Hepatocyte (in vitro differentiated cells): ENCODE data around the gene SF3B3. TPM values are rescaled to one million over a fixed set of nuclear protein-coding genes. Genes with fewer than 3 reads are reported as not detected.

Source experiments
- DNase-seq: peaks from one replicate; pipeline ENCODE4 v3.0.0-alpha.2; 2016; ENCODE audit warnings: low spot score
- H2AFZ ChIP-seq: fragments of 200-600 bp; sonication (generic); 2 replicates; pipeline ENCODE4 v1.6.0; 2016; ENCODE audit warnings: antibody characterized with exemption, mild to moderate bottlenecking
- H3K27ac ChIP-seq: fragments of 200-600 bp; sonication (generic); 2 replicates; pipeline ENCODE4 v1.5.1; 2016; ENCODE audit warnings: mild to moderate bottlenecking
- H3K27me3 ChIP-seq: fragments of 200-600 bp; sonication (generic); 2 replicates; pipeline ENCODE4 v1.6.1; 2016
- H3K36me3 ChIP-seq: fragments of 200-600 bp; sonication (generic); replicated peaks from 2 replicates; pipeline ENCODE4 v1.5.1; 2016; ENCODE audit warnings: low read depth; ENCODE audit not compliant: insufficient read depth
- H3K4me1 ChIP-seq: fragments of 200-600 bp; sonication (generic); 2 replicates; pipeline ENCODE4 v1.5.1; 2016; ENCODE audit warnings: mild to moderate bottlenecking, moderate library complexity; ENCODE audit not compliant: insufficient read depth
- H3K4me2 ChIP-seq: fragments of 200-600 bp; sonication (generic); 2 replicates; pipeline ENCODE4 v1.6.0; 2016
- H3K4me3 ChIP-seq: fragments of 200-600 bp; sonication (generic); 2 replicates; pipeline ENCODE4 v1.5.1; 2016; ENCODE audit warnings: mild to moderate bottlenecking
- H3K79me2 ChIP-seq: fragments of 200-600 bp; sonication (generic); 2 replicates; pipeline ENCODE4 v1.6.0; 2017; ENCODE audit warnings: mild to moderate bottlenecking
- H3K9me2 ChIP-seq: fragments of 200-600 bp; sonication (generic); replicated peaks from 2 replicates; pipeline ENCODE4 v1.6.0; 2017; ENCODE audit warnings: mild to moderate bottlenecking; ENCODE audit not compliant: insufficient read depth
- H3K9me3 ChIP-seq: fragments of 200-600 bp; sonication (generic); 2 replicates; pipeline ENCODE4 v1.5.1; 2016; ENCODE audit warnings: low read depth, mild to moderate bottlenecking
- H4K20me1 ChIP-seq: fragments of 200-600 bp; sonication (generic); 2 replicates; pipeline ENCODE4 v1.6.0; 2016; ENCODE audit warnings: mild to moderate bottlenecking; ENCODE audit not compliant: insufficient read depth, poor library complexity, severe bottlenecking
- EZH2 ChIP-seq: fragments of 200-600 bp; sonication (generic); IDR thresholded peaks from 2 replicates; pipeline ENCODE4 v1.6.1; 2016; ENCODE audit warnings: antibody characterized with exemption, mild to moderate bottlenecking, borderline replicate concordance
- EZH2phosphoT487 ChIP-seq: fragments of 200-600 bp; sonication (generic); IDR thresholded peaks from one replicate; pipeline ENCODE4 v1.6.1; 2018; ENCODE audit warnings: antibody characterized with exemption, mild to moderate bottlenecking, low read depth, moderate library complexity; ENCODE audit not compliant: unreplicated experiment, severe bottlenecking
- WGBS: methylation state at CpG from one replicate; pipeline ENCODE4 v1.1.6; 2016; ENCODE audit warnings: low lambda C conversion rate; ENCODE audit errors: missing lambda C conversion rate; 5-methylcytosine and 5-hydroxymethylcytosine counted together
- polyA plus RNA-seq: library from polyadenylated mRNA; unstranded; fragments of >200 nt; fragmentation: Nextera tagmentation; extraction: Ambion mirVana; gene quantifications from 2 replicates; pipeline ENCODE4 v1.2.1, GENCODE V29; 2016
- total RNA-seq: library from RNA; depleted of rRNA; stranded (reverse); fragments of >200 nt; gene quantifications from 2 replicates; pipeline ENCODE4 v1.2.3, GENCODE V29; 2014
- TF ChIP-seq, protein P1 (sequence below): fragments of 200-600 bp; sonication (generic); IDR thresholded peaks from 2 replicates; pipeline ENCODE4 v1.5.1; 2016; ENCODE audit warnings: antibody characterized with exemption, mild to moderate bottlenecking; ENCODE audit not compliant: poor library complexity

Gene SF3B3
- total and polyA plus RNA-seq, 2 experiments from 2014 or later, result 147 to 171 TPM

DNA sequence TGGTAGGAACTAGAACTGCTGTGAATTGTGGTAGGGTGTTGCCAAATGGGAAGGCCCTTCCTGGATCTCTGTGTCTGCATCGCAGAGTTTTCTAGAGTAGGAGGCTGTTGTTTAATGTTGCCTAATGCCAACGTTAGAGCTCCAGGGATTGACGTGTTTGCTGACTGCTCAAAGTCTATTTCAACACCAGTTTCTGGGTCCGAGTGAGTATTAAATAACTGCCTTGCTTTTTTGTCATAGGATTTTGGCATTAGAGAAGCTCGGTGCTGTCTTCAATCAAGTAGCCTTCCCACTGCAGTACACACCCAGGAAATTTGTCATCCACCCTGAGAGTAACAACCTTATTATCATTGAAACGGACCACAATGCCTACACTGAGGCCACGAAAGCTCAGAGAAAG lies 40.0 kb downstream of the SF3B3 start:
- no peak overlapping the region for H3K4me3 ChIP-seq
- no peaks in the 10 kb centered on the region for H3K36me3 ChIP-seq
- no peaks in the 10 kb centered on the region for H4K20me1 ChIP-seq
- DNase-seq, result no peak
- no peak for TF ChIP-seq EZH2
- TF ChIP-seq, protein P1, sequence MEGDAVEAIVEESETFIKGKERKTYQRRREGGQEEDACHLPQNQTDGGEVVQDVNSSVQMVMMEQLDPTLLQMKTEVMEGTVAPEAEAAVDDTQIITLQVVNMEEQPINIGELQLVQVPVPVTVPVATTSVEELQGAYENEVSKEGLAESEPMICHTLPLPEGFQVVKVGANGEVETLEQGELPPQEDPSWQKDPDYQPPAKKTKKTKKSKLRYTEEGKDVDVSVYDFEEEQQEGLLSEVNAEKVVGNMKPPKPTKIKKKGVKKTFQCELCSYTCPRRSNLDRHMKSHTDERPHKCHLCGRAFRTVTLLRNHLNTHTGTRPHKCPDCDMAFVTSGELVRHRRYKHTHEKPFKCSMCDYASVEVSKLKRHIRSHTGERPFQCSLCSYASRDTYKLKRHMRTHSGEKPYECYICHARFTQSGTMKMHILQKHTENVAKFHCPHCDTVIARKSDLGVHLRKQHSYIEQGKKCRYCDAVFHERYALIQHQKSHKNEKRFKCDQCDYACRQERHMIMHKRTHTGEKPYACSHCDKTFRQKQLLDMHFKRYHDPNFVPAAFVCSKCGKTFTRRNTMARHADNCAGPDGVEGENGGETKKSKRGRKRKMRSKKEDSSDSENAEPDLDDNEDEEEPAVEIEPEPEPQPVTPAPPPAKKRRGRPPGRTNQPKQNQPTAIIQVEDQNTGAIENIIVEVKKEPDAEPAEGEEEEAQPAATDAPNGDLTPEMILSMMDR, result no peak
- no peak for TF ChIP-seq EZH2phosphoT487
- no peaks in the 10 kb centered on the region for H3K4me1 ChIP-seq
- no peaks in the 10 kb centered on the region for H3K27me3 ChIP-seq
- WGBS, result 87% methylated on average over 7 of the region's 7 CpGs
- peaks cover 3% of the 10 kb centered on the region for H3K79me2 ChIP-seq
- no peaks in the 10 kb centered on the region for H3K9me2 ChIP-seq
- H3K9me3 ChIP-seq, result no peaks in the 10 kb centered on the region
- H2AFZ ChIP-seq, result no peak overlapping the region
- no peak overlapping the region for H3K4me2 ChIP-seq
- no peak overlapping the region for H3K27ac ChIP-seq

DNA sequence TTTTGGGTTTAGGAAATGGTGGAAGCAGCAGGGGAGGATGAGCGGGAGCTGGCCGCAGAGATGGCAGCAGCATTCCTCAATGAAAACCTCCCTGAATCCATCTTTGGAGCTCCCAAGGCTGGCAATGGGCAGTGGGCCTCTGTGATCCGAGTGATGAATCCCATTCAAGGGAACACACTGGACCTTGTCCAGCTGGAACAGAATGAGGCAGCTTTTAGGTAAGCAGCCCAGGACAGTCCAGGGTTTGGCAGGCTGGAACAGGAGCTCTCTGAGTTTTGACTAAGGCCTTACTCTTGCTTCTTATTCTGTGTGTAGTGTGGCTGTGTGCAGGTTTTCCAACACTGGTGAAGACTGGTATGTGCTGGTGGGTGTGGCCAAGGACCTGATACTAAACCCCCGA lies 41.4 kb downstream of the SF3B3 start:
- Histone ChIP-seq H3K27ac (no peak overlapping the region), H3K9me2 (no peaks in the 10 kb centered on the region), H3K27me3 (no peaks in the 10 kb centered on the region), H3K4me1 (no peaks in the 10 kb centered on the region), H3K4me2 (no peak overlapping the region), H4K20me1 (no peaks in the 10 kb centered on the region), H3K36me3 (no peaks in the 10 kb centered on the region), H2AFZ (no peak overlapping the region), H3K4me3 (no peak overlapping the region), H3K9me3 (no peaks in the 10 kb centered on the region), H3K79me2 (peaks cover 3% of the 10 kb centered on the region)
- TF ChIP-seq EZH2, result no peak
- DNase-seq, result no peak
- WGBS, result 96% methylated on average over 4 of the region's 4 CpGs

- H3K36me3 ChIP-seq, result no peaks in the 10 kb centered on the region
- H3K4me1 ChIP-seq, result no peaks in the 10 kb centered on the region
- no peaks in the 10 kb centered on the region for H3K27me3 ChIP-seq
- no peak overlapping the region for H3K4me2 ChIP-seq
- no peaks in the 10 kb centered on the region for H4K20me1 ChIP-seq
- H3K9me2 ChIP-seq, result no peaks in the 10 kb centered on the region
- no peak for TF ChIP-seq EZH2phosphoT487
- TF ChIP-seq, protein P1, result no peak
- no peak for TF ChIP-seq EZH2
- no peaks in the 10 kb centered on the region for H3K79me2 ChIP-seq
- H3K27ac ChIP-seq, result peak overlapping the region; percentile 66
- no peak overlapping the region for H3K4me3 ChIP-seq
- DNase-seq, result peak; percentile 36
- no peak overlapping the region for H2AFZ ChIP-seq
- WGBS, result 86% methylated on average over 5 of the region's 5 CpGs
- H3K9me3 ChIP-seq, result no peaks in the 10 kb centered on the region
Measured at GRCh38 chr16:70568601-70569237, 45.1 kb downstream of the SF3B3 start.

- Histone ChIP-seq H3K27ac (no peak overlapping the region), H4K20me1 (no peaks in the 10 kb centered on the region), H3K4me3 (no peak overlapping the region), H3K79me2 (no peaks in the 10 kb centered on the region), H3K36me3 (no peaks in the 10 kb centered on the region), H3K27me3 (no peaks in the 10 kb centered on the region), H3K9me3 (no peaks in the 10 kb centered on the region), H3K4me2 (no peak overlapping the region), H3K4me1 (no peaks in the 10 kb centered on the region), H3K9me2 (no peaks in the 10 kb centered on the region), H2AFZ (no peak overlapping the region)
- no peak for DNase-seq
- 90% methylated on average over 6 of the region's 6 CpGs for WGBS
- TF ChIP-seq EZH2, result no peak
- TF ChIP-seq, protein P1, result no peak
- TF ChIP-seq EZH2phosphoT487, result no peak
Measured at GRCh38 chr16:70569752-70570151, 46.1 kb downstream of the SF3B3 start.
